Activated T-helper 17 cell treated with anti-CD3 and anti-CD28 coated beads, Interleukin-2, amount 50 U/mL, for 72 hours (primary cell): ENCODE data around the gene RAB11B. TPM values are rescaled to one million over a fixed set of nuclear protein-coding genes. Genes with fewer than 3 reads are reported as not detected.
"Not testable (repeated sequence)": the region's sequence is repeated elsewhere in the genome, so short reads cannot be mapped to it uniquely, and the experiment has no call there.

Experiments
- ATAC-seq: fragments of 150-1000 bp; cut with Tn5 transposase; replicated peaks from 2 replicates; pipeline ENCODE4 v1.10.0; 2021; ENCODE audit warnings: mild to moderate bottlenecking, moderate library complexity
- H3K27ac Mint-ChIP-seq: one replicate; pipeline ENCODE4 v1.8.0; 2022; ENCODE audit warnings: mixed read lengths
- H3K27me3 Mint-ChIP-seq: one replicate; pipeline ENCODE4 v1.8.0; 2022; ENCODE audit warnings: mixed read lengths
- H3K36me3 Mint-ChIP-seq: one replicate; pipeline ENCODE4 v1.8.0; 2022; ENCODE audit warnings: low read depth, mild to moderate bottlenecking, mixed read lengths
- H3K4me1 Mint-ChIP-seq: one replicate; pipeline ENCODE4 v1.8.0; 2022; ENCODE audit warnings: mixed read lengths
- H3K4me3 Mint-ChIP-seq: one replicate; pipeline ENCODE4 v1.8.0; 2022; ENCODE audit warnings: mild to moderate bottlenecking, mixed read lengths
- H3K9me3 Mint-ChIP-seq: one replicate; pipeline ENCODE4 v1.8.0; 2022; ENCODE audit warnings: mixed read lengths
- total RNA-seq, 2 donors: library from RNA; stranded (reverse); gene quantifications; one replicate each; pipeline ENCODE4 v1.2.3, GENCODE V29; 2022

RAB11B gene
- total RNA-seq, 2 donors from 2014 or later, result 79.0 to 81.1 TPM

DNA sequence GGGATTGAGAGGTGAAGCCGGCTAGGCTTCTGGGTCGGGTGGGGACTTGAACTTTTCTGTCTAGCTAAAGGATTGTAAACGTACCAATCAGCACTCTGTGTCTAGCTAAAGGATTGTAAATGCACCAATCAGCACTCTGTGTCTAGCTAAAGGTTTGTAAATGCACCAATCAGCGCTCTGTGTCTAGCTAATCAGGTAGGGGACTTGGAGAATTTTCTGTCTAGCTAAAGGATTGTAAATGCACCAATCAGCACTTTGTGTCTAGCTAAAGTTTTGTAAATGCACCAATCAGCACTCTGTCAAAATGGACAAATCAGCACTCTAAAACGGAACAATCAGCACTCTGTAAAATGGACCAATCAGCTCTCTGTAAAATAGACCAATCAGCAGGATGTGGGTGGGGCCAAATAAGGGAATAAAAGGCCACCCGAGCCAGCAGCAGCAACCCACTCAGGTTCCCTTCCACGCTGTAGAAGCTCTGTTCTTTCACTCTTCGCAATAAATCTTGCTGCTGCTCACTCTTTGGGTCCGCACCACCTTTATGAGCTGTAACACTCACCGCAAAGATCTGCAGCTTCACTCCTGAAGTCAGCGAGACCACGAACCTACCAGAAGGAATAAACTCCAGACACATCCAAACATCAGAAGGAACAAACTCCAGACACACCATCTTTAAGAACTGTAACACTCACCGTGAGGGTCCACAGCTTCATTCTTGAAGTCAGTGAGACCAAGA, 10.8 kb upstream of the RAB11B start:
- not testable (repeated sequence) for H3K4me1 Mint-ChIP-seq, H3K27ac Mint-ChIP-seq, H3K9me3 Mint-ChIP-seq, H3K36me3 Mint-ChIP-seq, H3K27me3 Mint-ChIP-seq, ATAC-seq, H3K4me3 Mint-ChIP-seq

GRCh38 chr19:8384569-8384968, 5.6 kb upstream of the RAB11B start:
- peak overlapping the region; percentile 44 for H3K27ac Mint-ChIP-seq
- not testable (repeated sequence) for H3K27me3 Mint-ChIP-seq

DNA sequence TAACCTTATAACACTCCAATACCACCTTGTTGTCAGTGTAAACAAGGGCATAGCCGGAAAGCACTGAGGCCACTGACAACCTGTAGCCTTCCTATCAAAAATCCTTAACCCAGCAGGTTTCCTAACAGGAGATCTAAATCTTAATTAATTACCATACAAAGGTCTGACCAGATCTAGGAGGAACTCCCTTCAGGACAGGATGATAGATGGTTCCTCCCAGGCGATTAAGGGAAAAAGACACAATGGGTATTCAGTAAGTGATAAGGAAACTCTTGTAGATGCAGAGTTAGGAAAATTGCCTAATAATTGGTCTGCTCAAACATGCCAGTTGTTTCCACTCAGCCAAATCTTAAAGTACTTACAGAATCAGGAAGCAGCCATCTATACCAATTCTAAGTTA, 5.1 kb upstream of the RAB11B start:
- peak overlapping the region; percentile 44 for H3K27ac Mint-ChIP-seq
- peak overlapping the region; percentile 43 for H3K4me3 Mint-ChIP-seq
- not testable (repeated sequence) for H3K27me3 Mint-ChIP-seq, ATAC-seq, H3K4me1 Mint-ChIP-seq, H3K9me3 Mint-ChIP-seq, H3K36me3 Mint-ChIP-seq

More at GRCh38 chr19:8384569-8384968, 5.6 kb upstream of the RAB11B start:
- peak overlapping the region; percentile 43 for H3K4me3 Mint-ChIP-seq
- H3K9me3 Mint-ChIP-seq, H3K36me3 Mint-ChIP-seq, H3K4me1 Mint-ChIP-seq, ATAC-seq: not testable (repeated sequence)

DNA sequence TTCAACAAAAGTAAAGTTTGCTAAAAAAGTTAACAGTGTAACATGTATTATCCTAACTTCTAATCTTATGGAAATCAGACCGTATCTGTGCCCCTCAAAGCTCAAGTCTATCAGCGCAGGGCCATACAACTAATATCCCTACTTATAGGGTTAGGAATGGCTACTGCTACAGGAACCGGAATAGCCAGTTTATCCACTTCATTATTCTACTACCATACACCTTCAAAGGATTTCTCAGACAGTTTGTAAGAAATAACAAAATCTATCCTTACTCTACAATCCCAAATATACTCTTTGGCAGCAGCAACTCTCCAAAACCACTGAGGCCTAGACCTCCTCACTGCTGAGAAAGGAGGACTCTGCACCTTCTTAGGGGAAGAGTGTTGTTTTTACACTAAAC, 4.6 kb upstream of the RAB11B start:
- H3K27ac Mint-ChIP-seq, ATAC-seq, H3K4me1 Mint-ChIP-seq, H3K4me3 Mint-ChIP-seq, H3K27me3 Mint-ChIP-seq, H3K36me3 Mint-ChIP-seq, H3K9me3 Mint-ChIP-seq: not testable (repeated sequence)

DNA sequence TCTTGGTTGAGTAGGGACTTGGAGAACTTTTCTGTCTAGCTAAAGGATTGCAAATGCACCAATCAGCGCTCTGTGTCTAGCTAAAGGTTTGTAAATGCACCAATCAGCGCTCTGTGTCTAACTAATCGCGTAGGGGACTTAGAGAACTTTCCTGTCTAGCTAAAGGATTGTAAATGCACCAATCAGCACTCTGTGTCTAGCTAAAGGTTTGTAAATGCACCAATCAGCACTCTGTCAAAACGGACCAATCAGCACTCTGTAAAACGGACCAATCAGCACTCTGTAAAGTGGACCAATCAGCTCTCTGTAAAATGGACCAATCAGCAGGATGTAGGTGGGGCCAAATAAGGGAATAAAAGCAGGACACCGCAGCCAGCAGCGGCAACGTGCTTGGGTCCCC, 3.7 kb upstream of the RAB11B start:
- H3K9me3 Mint-ChIP-seq, ATAC-seq, H3K4me3 Mint-ChIP-seq, H3K36me3 Mint-ChIP-seq, H3K27me3 Mint-ChIP-seq, H3K27ac Mint-ChIP-seq, H3K4me1 Mint-ChIP-seq: not testable (repeated sequence)

- H3K4me3 Mint-ChIP-seq, result no peak overlapping the region
- H3K27me3 Mint-ChIP-seq, result no peaks in the 10 kb centered on the region
- no peak overlapping the region for H3K27ac Mint-ChIP-seq
- no peaks in the 10 kb centered on the region for H3K9me3 Mint-ChIP-seq
- peaks cover 11% of the 10 kb centered on the region for H3K4me1 Mint-ChIP-seq
- ATAC-seq, result no peak
- H3K36me3 Mint-ChIP-seq, result no peaks in the 10 kb centered on the region
These were observed 3.2 kb upstream of the RAB11B start for GRCh38 chr19:8386990-8387389.

DNA sequence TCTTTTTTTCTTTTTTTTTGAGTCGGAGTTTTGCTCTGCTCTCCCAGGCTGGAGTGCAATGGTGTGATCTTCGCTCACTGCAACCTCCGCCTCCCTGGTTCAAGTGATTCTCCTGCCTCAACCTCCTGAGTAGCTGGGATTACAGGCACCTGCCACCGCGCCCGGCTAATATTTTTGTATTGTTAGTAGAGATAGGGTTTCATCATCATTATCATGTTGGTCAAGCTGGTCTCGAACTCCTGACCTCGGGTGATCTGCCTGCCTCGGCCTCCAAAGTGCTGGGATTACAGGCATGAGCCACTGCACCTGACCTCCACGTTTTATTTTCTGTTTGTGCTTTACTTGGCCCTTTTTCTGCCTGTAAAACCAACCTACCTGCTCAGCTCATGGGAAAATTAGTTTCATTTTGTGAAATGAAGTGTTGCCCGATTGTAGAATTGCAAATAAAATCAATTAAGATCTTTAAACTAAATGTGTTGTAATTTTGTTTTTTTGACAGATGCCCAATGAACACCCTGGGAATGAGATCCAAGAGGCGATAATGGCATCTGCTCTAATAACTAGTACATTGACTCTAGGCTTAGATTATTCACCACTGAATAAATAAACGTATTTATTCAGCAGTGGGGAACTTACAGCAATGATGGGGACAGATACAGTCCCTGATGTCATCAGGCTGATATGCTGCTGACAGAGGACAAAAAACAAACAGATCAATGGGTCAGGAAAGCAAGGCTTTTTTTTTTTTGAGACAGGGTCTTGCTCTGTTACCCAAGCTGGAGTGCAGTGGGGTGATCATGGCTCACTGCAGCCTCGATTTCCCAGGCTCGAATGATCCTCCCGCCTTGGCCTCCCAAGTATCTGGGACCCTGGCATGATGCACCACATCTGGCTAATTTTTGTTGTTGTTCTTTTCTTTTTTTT, 2.2 kb upstream of the RAB11B start:
- Mint-ChIP-seq H3K4me1 (peaks cover 16% of the 10 kb centered on the region), H3K36me3 (peaks cover 2% of the 10 kb centered on the region), H3K27me3 (no peaks in the 10 kb centered on the region), H3K4me3 (no peak overlapping the region), H3K9me3 (no peaks in the 10 kb centered on the region), H3K27ac (no peak overlapping the region)
- no peak for ATAC-seq

- H3K4me3 Mint-ChIP-seq, result no peak overlapping the region
- peaks cover 16% of the 10 kb centered on the region for H3K4me1 Mint-ChIP-seq
- no peaks in the 10 kb centered on the region for H3K9me3 Mint-ChIP-seq
- H3K27me3 Mint-ChIP-seq, result no peaks in the 10 kb centered on the region
- H3K27ac Mint-ChIP-seq, result no peak overlapping the region
- H3K36me3 Mint-ChIP-seq, result peaks cover 8% of the 10 kb centered on the region
- ATAC-seq, result no peak
These were observed 1.6 kb upstream of the RAB11B start for GRCh38 chr19:8388612-8388958.

DNA sequence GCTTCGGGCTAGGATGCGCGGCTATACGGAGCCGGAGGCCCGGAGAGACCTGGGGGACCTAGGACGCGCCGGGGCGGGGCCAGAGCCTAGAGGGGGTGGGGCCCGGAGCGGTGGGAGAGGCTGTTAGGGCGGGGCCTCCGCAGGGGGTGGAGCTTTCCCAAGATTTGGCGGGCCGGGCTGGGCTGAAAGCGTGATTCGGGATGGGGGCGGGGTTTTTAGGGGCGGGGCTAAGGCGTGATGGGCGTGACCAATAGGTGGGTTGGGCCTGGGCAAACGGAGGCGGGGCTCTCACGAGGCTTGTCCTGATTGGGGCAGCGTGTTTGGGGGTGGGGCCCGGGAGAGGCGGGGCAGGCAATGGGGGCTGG, 439 bp downstream of the RAB11B start:
- Mint-ChIP-seq H3K4me1 (peaks cover 8% of the 10 kb centered on the region), H3K36me3 (peaks cover 8% of the 10 kb centered on the region), H3K4me3 (peak overlapping the region; percentile 86), H3K27me3 (no peaks in the 10 kb centered on the region), H3K9me3 (no peaks in the 10 kb centered on the region), H3K27ac (peak overlapping the region; percentile 80)
- peak; percentile 62 for ATAC-seq

DNA sequence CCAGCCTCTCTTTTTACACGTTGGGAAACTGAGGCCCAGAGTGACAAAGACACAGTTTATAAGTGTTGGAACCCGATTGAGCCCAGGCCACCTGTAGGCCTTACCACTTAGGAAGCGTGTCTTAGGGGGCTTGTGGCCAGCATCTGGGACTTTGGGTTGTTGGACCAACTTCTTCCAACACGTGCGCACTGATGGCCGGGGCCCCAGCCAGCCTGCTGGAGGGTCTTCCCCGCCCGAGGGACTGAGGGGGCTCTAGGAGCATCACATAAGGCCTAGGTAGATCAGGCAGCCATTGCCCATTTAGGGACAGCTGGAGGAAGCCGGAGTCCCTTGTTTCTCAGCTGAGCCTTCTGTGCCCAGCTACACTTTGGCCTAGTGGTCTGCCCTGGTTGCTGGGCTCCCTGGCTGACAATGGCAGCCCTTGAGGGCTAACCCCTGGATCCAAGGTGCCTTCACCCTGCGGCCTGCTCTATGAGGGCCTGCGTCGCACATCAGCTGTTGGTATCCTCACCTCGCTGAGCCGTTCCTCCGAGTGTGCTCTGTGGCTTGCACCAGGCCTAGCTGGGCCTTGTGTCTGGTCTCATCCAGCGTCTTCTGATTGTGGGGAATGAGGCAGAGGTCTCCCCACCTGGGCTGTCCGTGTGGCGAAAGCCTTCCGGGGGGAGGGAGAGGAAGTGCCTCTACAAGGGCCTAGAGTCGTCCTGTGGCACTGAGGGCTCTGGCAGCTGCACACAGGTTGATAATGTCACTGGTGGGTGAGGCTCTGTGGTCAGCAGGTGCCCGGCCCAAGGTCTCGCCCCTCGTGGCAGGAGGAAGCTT, 1.2 kb downstream of the RAB11B start:
- H3K27ac Mint-ChIP-seq, result peak overlapping the region; percentile 80
- peaks cover 13% of the 10 kb centered on the region for H3K4me1 Mint-ChIP-seq
- peaks cover 11% of the 10 kb centered on the region for H3K36me3 Mint-ChIP-seq
- no peaks in the 10 kb centered on the region for H3K27me3 Mint-ChIP-seq
- peak overlapping the region; percentile 86 for H3K4me3 Mint-ChIP-seq
- no peak for ATAC-seq
- no peaks in the 10 kb centered on the region for H3K9me3 Mint-ChIP-seq

- H3K27ac Mint-ChIP-seq, result peak overlapping the region; percentile 67
These were observed 1.9 kb downstream of the RAB11B start for GRCh38 chr19:8392017-8392591.

DNA sequence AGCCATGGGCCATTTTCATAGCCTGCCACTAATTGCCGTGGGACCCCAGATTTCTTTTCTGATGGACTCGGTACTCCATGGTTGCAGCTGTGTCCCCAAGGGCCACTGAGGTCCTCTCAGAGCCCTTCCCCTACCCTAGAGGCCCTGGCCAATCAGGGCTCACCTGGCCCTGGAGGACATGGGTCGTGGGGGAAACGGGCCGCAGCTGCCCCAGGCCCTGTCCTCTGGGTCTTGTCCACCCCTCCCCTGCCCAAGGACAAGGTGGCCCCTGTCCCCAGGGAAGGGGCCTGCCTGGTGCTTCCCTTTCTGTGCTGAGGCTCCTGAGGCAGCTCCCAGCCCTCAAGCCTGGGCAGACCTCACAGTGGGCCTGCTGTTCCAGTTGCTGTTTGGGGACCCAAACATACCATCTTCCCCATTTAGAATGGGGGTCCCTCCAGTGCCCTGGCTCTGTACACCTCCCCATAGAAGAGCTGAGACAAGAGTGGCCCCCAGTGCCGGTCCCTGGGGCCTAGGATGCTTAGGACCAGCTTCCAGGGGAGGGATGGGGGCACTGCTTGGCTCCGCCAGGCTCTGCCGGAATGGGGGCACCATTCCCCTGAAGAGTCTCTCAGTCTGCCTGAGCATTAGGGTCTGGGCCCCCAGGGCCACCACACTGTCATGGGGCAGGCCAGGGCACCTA, 3.2 kb downstream of the RAB11B start:
- Mint-ChIP-seq H3K27me3 (no peaks in the 10 kb centered on the region), H3K4me1 (peaks cover 24% of the 10 kb centered on the region), H3K36me3 (peaks cover 17% of the 10 kb centered on the region), H3K9me3 (no peaks in the 10 kb centered on the region), H3K4me3 (peak overlapping the region; percentile 19), H3K27ac (peak overlapping the region; percentile 20)
- ATAC-seq, result no peak

More at GRCh38 chr19:8392017-8392591, 1.9 kb downstream of the RAB11B start:
- no peak for ATAC-seq
- peaks cover 17% of the 10 kb centered on the region for H3K36me3 Mint-ChIP-seq
- H3K4me1 Mint-ChIP-seq, result peaks cover 20% of the 10 kb centered on the region
- no peaks in the 10 kb centered on the region for H3K9me3 Mint-ChIP-seq
- peak overlapping the region; percentile 86 for H3K4me3 Mint-ChIP-seq
- H3K27me3 Mint-ChIP-seq, result no peaks in the 10 kb centered on the region

DNA sequence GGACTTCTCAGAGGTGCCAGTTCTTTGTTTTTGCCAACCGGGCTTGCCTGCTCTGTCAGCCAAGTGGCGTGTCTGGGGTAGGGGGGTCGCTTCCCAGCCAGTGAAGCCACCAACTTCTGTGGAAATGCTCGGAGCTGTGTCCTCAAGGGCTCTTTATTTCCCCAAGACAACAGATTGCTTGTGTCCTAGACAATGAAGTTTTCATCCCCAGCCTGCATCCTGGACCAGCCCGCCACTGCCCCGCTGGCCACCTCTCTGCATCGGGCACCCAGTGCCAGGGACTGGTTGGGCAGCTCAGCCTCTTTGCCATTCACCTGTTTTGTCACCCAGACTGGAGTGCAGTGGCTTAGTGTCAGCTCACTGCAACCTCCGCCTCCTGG, 3.7 kb downstream of the RAB11B start:
- Mint-ChIP-seq H3K9me3 (no peaks in the 10 kb centered on the region), H3K27ac (peak overlapping the region; percentile 59), H3K27me3 (no peaks in the 10 kb centered on the region), H3K4me1 (peaks cover 24% of the 10 kb centered on the region), H3K4me3 (no peak overlapping the region), H3K36me3 (peaks cover 17% of the 10 kb centered on the region)
- no peak for ATAC-seq

DNA sequence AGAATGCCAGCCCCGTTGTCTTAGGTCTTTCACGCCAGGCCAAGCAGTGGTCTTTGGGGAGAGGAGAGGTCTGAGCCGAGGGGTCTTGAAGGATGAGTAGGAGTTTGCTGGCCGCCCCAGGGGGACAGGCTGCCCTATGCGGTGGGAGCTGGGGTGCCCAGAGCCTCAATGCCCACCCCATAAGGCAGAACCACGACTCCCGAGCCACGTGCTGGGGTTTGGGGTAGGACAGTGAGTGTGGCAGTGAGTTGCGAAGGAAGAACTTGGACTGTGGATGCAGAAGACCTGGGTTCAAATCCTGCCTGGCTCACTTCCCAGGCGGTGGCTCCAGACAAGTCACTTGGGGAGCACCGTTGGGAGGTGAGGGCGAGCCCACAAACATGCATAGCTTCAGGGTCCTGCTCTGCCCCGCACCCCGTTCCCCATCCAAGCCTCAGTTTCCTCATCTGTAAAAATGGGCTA, 5.5 kb downstream of the RAB11B start:
- H3K4me3 Mint-ChIP-seq, result no peak overlapping the region
- peaks cover 24% of the 10 kb centered on the region for H3K4me1 Mint-ChIP-seq
- no peak for ATAC-seq
- H3K36me3 Mint-ChIP-seq, result peaks cover 27% of the 10 kb centered on the region
- H3K27ac Mint-ChIP-seq, result peak overlapping the region; percentile 89
- no peaks in the 10 kb centered on the region for H3K27me3 Mint-ChIP-seq
- no peaks in the 10 kb centered on the region for H3K9me3 Mint-ChIP-seq
